ENCODE results near the gene FPR2.
"Not testable (repeated sequence)": the region's sequence is repeated elsewhere in the genome, so short reads cannot be mapped to it uniquely, and the experiment has no call there.

FPR2 gene

DNA sequence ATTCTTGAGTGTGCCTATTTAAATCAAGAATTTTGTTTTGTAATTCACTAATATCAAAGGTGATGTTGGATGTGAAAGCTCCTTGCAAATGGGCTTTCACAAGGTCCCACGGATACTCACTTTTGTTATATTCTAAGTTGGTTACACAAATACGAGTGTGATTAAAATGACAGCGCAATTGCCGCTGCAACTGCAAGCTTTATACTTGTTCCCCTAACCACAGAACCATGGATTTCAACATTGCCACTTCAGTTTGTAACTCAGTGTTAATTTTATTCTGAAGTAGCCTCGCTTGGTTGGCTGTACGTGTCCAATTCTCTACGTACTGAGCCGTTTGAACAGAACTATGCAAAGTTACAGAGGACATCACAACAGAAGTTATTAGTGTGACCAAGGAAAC, 44.4 kb downstream of the FPR2 start:
- DNase-seq (ENCODE audit: low read depth) = not testable (repeated sequence)

DNA sequence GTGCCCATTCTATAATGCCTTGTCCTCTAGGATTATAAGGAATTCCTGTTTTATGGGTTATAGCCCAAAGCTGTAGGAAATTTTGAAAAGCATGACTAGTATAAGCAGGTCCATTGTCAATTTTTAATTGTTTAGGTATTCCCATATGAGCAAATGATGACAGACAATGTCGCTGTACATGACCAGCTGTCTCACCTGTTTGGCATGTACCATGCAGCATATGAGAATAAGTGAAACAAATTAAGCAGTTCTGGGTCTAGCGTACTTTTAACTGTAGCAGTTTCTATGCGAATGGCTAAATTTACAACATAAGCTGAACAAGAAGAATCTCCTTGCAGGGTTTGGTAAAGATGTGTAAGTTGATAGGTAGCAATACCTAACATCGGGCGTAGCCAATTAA, 45.6 kb downstream of the FPR2 start:
- DNase-seq (ENCODE audit: low read depth) = not testable (repeated sequence)

DNA sequence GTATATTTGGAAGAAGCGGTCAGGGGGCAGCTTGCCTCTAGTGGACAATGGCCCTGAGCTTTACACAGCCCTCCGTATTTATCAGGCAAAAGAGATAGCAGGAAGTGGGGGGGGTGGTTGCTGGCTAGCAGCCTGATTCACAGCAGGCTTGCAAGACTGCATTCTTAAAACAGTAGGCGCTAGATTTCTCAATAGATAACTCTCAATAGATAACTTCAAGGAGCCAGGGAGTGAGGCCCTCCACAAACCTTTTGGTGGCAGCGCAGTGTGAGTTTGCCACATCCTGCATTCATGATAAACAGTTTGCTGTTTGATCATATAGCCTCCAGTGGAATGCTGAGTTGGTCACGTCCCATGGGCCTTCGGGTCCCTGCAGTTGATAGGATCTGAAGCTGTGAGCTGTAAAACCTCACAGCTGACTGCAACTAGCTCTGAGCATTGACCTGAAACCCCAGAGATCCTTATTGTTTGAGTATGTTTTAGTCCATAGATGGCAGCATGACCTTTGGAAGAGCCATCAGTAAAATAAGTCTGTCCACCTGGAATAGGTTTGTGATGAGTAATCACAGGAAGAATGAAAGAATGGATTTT, 46.2 kb downstream of the FPR2 start:
- no peak for DNase-seq (ENCODE audit: low read depth)

DNA sequence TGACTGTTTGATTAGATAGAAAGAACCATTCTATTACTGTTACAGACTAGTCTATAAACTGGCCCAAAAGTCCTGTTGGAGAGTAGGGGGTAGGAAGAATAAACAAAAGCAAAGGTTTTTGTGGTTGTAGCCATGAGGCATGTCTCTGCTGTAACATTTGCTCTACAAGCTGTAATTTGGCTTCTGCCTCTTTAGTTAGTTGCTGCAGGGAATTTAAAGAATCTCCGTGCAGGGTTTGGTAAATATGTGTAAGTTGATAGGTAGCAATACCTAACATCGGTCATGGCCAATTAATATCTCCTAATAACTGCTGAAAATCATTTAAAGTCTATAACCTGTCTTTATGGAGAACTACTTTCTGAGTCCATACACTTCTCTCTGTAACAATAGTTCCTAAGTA, 46.9 kb downstream of the FPR2 start:
- DNase-seq (ENCODE audit: low read depth) = no peak

DNA sequence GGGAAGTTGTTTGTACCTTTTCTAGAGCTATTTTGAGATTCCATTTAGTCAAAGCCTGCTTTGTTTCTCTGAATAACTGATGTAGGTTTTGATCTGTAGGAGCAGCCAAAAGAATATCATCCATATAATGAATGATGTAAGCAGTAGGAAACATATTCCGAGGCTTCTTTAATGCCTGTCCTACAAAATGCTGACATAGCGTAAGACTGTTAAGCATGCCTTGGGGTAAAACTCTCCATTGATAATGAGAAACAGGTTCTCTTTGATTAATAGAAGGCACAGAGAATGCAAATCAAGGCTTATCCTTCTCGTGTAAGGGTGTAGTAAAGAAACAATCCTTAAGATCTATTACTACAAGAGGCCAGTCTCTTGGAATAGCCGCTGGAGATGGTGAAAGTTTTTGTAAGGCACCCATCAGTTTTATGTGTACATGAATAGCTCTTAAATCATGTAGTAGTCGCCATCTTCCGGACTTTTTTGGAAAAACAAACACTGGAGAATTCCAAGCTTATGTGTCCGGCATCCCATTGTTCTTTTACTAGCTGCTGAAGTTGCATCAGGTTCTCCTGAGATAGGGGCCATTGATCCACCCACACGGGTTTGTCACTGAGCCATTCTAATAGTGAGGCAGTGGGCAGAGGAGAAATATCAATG, 47.5 kb downstream of the FPR2 start:
- DNase-seq (ENCODE audit: low read depth) = no peak

DNA sequence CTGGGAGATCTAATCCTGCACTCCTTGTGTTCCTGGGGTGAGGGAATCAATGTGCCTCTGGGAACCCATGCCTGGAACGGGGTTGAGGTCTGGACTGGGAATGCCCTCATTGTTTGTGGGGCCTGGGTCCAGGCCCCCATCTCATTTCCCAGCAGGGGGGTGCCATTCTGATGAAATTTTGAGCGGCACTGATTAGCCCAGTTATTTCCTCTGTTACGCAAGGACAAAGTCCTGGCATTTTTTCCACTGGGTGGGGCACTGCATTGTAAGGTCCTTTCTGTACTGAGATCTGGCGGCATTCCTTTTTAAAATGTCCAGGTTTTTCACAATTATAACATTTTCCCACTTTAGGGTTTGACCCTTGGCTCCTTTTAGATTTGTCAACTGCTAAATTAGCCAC, 48.8 kb downstream of the FPR2 start:
- no peak for DNase-seq (ENCODE audit: low read depth)

DNA sequence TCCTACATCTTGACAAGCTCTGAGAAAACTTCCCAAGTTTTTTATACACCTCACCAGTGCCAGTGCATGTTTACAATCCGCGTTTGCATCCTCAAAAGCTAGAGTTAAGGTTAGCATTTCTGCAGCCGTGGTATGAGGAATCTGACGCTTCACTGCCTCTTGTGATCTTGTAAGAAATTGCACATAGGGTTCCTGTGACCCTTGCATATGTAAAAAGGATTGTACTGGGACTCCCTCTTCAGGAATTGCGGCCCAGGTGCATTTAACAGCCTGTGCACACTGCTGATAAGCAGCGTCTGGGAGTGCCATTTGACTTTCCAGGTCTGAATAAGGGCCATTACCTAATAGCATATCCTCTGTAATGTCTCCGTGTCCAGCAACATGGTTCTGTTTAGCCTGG, 49.2 kb downstream of the FPR2 start:
- no peak for DNase-seq (ENCODE audit: low read depth)

DNA sequence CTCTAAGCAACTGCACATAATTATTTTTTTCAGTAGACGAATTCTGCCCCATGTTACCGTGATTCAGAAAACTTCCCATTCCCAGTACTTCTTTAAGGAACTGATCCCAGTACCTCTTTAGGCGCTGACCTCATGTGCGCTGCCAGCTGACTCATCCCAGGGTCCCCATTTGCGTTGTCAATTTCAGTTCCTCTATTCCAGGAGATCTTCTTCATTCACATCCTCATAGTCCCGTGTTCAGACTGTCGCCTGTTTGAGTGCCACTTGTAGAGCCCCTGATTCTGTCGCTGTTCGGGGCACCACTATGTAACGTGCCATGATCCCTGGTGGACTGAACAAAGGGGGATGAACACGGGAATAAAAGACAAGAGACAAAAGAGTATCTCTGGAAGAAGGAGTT, 50.4 kb downstream of the FPR2 start:
- DNase-seq (ENCODE audit: low read depth) = no peak

DNA sequence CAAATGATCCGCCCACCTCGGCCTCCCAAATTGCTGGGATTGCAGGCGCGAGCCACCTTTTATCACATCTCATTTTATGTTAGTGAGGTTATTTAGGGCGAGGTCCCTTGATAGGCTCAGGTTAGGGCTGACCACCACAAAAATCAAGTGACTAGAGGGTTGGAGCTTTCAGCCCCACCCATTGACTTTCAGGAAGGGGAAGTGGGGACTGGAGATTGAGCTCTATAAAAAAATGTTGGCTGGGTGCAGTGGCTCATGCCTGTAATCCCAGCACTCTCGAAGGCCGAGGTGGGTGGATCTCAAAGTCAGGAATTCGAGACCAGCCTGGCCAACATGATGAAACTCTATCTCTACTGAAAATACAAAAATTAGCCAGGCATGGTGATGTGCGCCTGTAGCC, 54.1 kb downstream of the FPR2 start:
- DNase-seq (ENCODE audit: low read depth) = no peak

DNA sequence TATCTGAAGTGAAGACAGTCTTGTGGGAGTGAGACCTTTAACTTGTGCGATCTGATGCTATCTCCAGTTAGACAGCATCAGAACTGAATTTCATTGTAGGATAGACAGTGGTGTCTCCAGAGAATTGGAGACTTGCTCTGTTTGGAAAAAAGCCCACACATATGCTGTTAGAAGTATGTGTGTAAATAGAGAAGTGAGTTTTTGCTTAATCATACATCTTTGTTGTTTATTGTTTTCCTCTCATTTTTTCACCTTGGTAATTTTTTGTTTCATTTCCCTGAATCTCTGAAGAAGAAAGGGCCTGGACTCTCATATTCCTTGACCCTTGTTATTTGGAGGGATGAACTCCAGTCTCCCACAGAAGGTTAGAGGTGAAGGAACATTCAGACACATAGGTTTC, 55.7 kb downstream of the FPR2 start:
- DNase-seq (ENCODE audit: low read depth) = no peak

DNA sequence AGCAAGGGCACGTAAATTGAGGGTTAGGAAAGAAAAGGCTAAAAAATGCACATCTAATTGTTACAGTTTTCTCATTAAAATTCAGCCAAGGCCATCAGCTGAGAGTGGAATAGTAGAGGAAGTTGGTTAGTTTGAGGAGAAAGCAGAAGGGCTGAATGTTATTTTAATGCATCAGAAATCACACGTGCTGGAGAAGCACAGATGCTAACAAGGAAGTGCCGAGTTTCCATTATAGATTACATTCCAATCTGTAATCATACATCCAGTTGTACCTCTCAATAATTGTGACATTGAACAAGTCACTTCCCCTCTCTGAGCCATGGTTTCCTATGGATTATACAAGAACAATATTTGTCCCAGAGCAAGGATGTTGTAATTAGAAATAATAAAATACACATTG, 59.0 kb downstream of the FPR2 start:
- no peak for DNase-seq (ENCODE audit: low read depth)

All from stimulated activated CD8-positive, alpha-beta memory T cell treated with anti-CD3 and anti-CD28 coated beads, Interleukin-12 subunit alpha, Interleukin-12 subunit beta, amount 100 ng/mL, for 1 hour (primary cell).